ENCODE measurements around the gene ARHGEF1. TPM values are rescaled to one million over a fixed set of nuclear protein-coding genes. Genes with fewer than 3 reads are reported as not detected.
"Not testable (repeated sequence)": the region's sequence is repeated elsewhere in the genome, so short reads cannot be mapped to it uniquely, and the experiment has no call there.

ARHGEF1 gene
- polyA plus RNA-seq, 1 donor (not counting 4 experiments of a cell fraction or from before 2014, with no cell fraction given) = 30.5 TPM

- Histone ChIP-seq H2AFZ (ENCODE audit: control insufficient read depth, low read length) (no peak overlapping the region), H3K4me2 (ENCODE audit: control insufficient read depth, extremely low read depth, insufficient read depth, low read depth, low read length) (no peak overlapping the region), H3K4me1 (ENCODE audit: control insufficient read depth, extremely low read depth, insufficient read depth, low read length) (no peaks in the 10 kb centered on the region), H3K9ac (ENCODE audit: control insufficient read depth, extremely low read depth, insufficient read depth, low read length) (no peak overlapping the region), H3K79me2 (ENCODE audit: control insufficient read depth, insufficient read depth, low read length) (peaks cover 12% of the 10 kb centered on the region), H3K27me3 (ENCODE audit: control insufficient read depth, extremely low read depth, insufficient read depth, low read length) (no peaks in the 10 kb centered on the region), H3K36me3 (ENCODE audit: control insufficient read depth in 2 of 2, extremely low read depth in 1 of 2, insufficient read depth in 2 of 2, low read length in 2 of 2) (peaks cover 32 to 36% of the 10 kb centered on the region in 2 experiments), H3K9me1 (ENCODE audit: control insufficient read depth, extremely low read depth, insufficient read depth, low read length) (no peaks in the 10 kb centered on the region), H4K20me1 (ENCODE audit: control insufficient read depth, extremely low read depth, insufficient read depth, low read length) (peaks cover 41% of the 10 kb centered on the region), H3K9me3 (ENCODE audit: control insufficient read depth, low read depth, low read length) (no peaks in the 10 kb centered on the region), H3K27ac (ENCODE audit: control insufficient read depth, insufficient read depth, low read length) (no peak overlapping the region), H3K4me3 (ENCODE audit: control insufficient read depth in 2 of 3, extremely low read depth in 1 of 3, insufficient read depth in 2 of 3, low read depth in 1 of 3, low read length in 3 of 3) (no peak overlapping the region)
- TF ChIP-seq EZH2 (IDR thresholded peaks at IDR 0.05; ENCODE audit: low read length) = no peak
- TF ChIP-seq, protein P1, sequence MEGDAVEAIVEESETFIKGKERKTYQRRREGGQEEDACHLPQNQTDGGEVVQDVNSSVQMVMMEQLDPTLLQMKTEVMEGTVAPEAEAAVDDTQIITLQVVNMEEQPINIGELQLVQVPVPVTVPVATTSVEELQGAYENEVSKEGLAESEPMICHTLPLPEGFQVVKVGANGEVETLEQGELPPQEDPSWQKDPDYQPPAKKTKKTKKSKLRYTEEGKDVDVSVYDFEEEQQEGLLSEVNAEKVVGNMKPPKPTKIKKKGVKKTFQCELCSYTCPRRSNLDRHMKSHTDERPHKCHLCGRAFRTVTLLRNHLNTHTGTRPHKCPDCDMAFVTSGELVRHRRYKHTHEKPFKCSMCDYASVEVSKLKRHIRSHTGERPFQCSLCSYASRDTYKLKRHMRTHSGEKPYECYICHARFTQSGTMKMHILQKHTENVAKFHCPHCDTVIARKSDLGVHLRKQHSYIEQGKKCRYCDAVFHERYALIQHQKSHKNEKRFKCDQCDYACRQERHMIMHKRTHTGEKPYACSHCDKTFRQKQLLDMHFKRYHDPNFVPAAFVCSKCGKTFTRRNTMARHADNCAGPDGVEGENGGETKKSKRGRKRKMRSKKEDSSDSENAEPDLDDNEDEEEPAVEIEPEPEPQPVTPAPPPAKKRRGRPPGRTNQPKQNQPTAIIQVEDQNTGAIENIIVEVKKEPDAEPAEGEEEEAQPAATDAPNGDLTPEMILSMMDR (optimal IDR thresholded peaks at IDR 0.05 in 1 of 3, IDR thresholded peaks at IDR 0.05 in 1 of 3, conservative IDR thresholded peaks at IDR 0.05 in 1 of 3; ENCODE audit: extremely low read depth in 1 of 3, insufficient read depth in 2 of 3, low read length in 3 of 3) = no peak
- FAIRE-seq (no peak), DNase-seq (ENCODE audit: low read depth, low spot score) (no peak)
- dilution Hi-C loops (cut with MboI; ENCODE audit: extremely low pct_ligation_motif_present, low sequenced_read_pairs) = no loop called here
Observed at GRCh38 chr19:41872384-41872774, 10.6 kb upstream of the ARHGEF1 start.

DNA sequence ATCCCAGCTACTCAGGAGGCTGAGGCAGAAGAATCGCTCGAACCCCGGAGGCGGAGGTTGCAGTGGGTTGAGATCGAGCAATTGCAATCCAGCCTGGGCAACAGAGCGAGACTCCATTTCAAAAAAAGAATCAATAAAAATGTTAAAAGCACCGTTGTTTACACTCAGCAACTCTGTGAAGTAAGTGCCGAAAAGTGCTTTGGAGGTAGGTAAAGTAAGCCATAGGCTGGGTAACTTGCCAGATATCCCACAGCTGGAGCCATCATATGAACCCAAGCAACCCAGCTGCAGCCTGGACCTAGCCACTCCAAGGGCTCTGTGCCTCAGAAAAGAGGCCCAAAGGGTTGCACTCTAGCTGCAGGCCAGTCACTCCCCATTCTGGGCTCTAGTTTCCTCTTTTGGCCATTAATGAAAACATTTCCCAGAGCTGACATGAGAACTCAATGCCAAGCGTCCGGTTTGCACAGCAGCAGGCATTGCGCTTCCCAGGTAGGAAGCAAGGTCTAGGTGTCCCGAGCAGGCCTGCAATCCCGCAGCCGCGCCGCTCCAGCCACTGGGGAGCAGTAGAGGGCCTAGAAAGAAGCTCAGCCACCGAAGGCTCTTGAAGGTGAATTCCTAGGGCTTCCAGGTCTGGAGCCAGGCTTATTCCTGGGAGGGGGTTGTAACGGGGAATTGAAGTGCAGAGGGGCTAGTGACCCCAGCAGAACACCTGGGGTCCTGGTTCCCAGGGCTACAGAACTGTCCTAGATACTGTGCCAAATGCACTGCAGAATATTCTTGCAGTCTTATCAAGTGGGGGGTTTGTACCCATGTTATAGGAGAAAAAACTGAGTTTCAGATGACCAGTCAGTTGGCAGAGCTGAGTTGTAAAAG is 10.0 kb upstream of the ARHGEF1 start:
- Histone ChIP-seq H3K79me2 (ENCODE audit: control insufficient read depth, insufficient read depth, low read length) (peaks cover 6% of the 10 kb centered on the region), H3K27ac (ENCODE audit: control insufficient read depth, insufficient read depth, low read length) (no peak overlapping the region), H3K27me3 (ENCODE audit: control insufficient read depth, extremely low read depth, insufficient read depth, low read length) (peaks cover 5% of the 10 kb centered on the region), H4K20me1 (ENCODE audit: control insufficient read depth, extremely low read depth, insufficient read depth, low read length) (peaks cover 37% of the 10 kb centered on the region), H3K4me3 (ENCODE audit: control insufficient read depth in 2 of 3, extremely low read depth in 1 of 3, insufficient read depth in 2 of 3, low read depth in 1 of 3, low read length in 3 of 3) (no peak overlapping the region), H3K36me3 (ENCODE audit: control insufficient read depth in 2 of 2, extremely low read depth in 1 of 2, insufficient read depth in 2 of 2, low read length in 2 of 2) (peaks cover 29 to 33% of the 10 kb centered on the region in 2 experiments), H3K4me2 (ENCODE audit: control insufficient read depth, extremely low read depth, insufficient read depth, low read depth, low read length) (no peak overlapping the region), H3K9ac (ENCODE audit: control insufficient read depth, extremely low read depth, insufficient read depth, low read length) (no peak overlapping the region), H2AFZ (ENCODE audit: control insufficient read depth, low read length) (no peak overlapping the region), H3K9me3 (ENCODE audit: control insufficient read depth, low read depth, low read length) (no peaks in the 10 kb centered on the region), H3K4me1 (ENCODE audit: control insufficient read depth, extremely low read depth, insufficient read depth, low read length) (no peaks in the 10 kb centered on the region), H3K9me1 (ENCODE audit: control insufficient read depth, extremely low read depth, insufficient read depth, low read length) (no peaks in the 10 kb centered on the region)
- no peak for TF ChIP-seq EZH2 (IDR thresholded peaks at IDR 0.05; ENCODE audit: low read length)
- TF ChIP-seq, protein P1 (optimal IDR thresholded peaks at IDR 0.05 in 1 of 3, IDR thresholded peaks at IDR 0.05 in 1 of 3, conservative IDR thresholded peaks at IDR 0.05 in 1 of 3; ENCODE audit: extremely low read depth in 1 of 3, insufficient read depth in 2 of 3, low read length in 3 of 3) = peak; percentile 83 to 89 (median 83)
- dilution Hi-C loops (cut with MboI; ENCODE audit: extremely low pct_ligation_motif_present, low sequenced_read_pairs) = no loop called here
- no peak for DNase-seq (ENCODE audit: low read depth, low spot score)
- peak; percentile 17 for FAIRE-seq

DNA sequence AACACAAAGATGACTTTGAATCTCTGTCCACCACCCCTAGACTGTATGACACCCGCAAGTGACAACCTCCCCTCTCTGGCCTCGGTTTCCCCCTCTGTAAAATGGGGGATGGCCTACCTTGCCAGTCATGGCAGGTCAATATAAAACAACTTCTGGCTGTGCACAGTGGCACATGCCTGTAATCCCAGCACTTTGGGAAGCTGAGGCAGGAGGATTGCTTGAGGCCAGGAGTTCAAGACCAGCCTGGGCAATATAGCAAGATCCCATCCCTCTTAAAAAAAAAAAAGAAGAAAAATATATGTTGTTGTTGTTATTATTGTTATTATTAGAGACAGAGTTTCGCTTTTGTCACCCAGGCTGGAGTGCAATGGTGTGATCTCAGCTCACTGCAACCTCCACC is 7.0 kb upstream of the ARHGEF1 start:
- dilution Hi-C loops (cut with MboI; ENCODE audit: extremely low pct_ligation_motif_present, low sequenced_read_pairs); H3K4me3 ChIP-seq (ENCODE audit: control insufficient read depth in 2 of 3, extremely low read depth in 1 of 3, insufficient read depth in 2 of 3, low read depth in 1 of 3, low read length in 3 of 3); DNase-seq (ENCODE audit: low read depth, low spot score); H3K4me1 ChIP-seq (ENCODE audit: control insufficient read depth, extremely low read depth, insufficient read depth, low read length); H3K9me1 ChIP-seq (ENCODE audit: control insufficient read depth, extremely low read depth, insufficient read depth, low read length); H3K9me3 ChIP-seq (ENCODE audit: control insufficient read depth, low read depth, low read length); H3K27me3 ChIP-seq (ENCODE audit: control insufficient read depth, extremely low read depth, insufficient read depth, low read length); H3K36me3 ChIP-seq (ENCODE audit: control insufficient read depth in 2 of 2, extremely low read depth in 1 of 2, insufficient read depth in 2 of 2, low read length in 2 of 2); H3K27ac ChIP-seq (ENCODE audit: control insufficient read depth, insufficient read depth, low read length); H3K9ac ChIP-seq (ENCODE audit: control insufficient read depth, extremely low read depth, insufficient read depth, low read length); FAIRE-seq; H2AFZ ChIP-seq (ENCODE audit: control insufficient read depth, low read length); H3K79me2 ChIP-seq (ENCODE audit: control insufficient read depth, insufficient read depth, low read length); H3K4me2 ChIP-seq (ENCODE audit: control insufficient read depth, extremely low read depth, insufficient read depth, low read depth, low read length): not testable (repeated sequence)
- H4K20me1 ChIP-seq (ENCODE audit: control insufficient read depth, extremely low read depth, insufficient read depth, low read length) = peaks cover 18% of the 10 kb centered on the region
